Midbrain (tissue), 1 donor: ENCODE data around the gene GRWD1.
A peak's percentile ranks its signal among the peaks of the same experiment; 100 is the strongest.

Experiments used
- DNase-seq: peaks from one replicate; lab custom pipeline; 2025; lab: John Stamatoyannopoulos, UW

GRWD1 gene

DNA sequence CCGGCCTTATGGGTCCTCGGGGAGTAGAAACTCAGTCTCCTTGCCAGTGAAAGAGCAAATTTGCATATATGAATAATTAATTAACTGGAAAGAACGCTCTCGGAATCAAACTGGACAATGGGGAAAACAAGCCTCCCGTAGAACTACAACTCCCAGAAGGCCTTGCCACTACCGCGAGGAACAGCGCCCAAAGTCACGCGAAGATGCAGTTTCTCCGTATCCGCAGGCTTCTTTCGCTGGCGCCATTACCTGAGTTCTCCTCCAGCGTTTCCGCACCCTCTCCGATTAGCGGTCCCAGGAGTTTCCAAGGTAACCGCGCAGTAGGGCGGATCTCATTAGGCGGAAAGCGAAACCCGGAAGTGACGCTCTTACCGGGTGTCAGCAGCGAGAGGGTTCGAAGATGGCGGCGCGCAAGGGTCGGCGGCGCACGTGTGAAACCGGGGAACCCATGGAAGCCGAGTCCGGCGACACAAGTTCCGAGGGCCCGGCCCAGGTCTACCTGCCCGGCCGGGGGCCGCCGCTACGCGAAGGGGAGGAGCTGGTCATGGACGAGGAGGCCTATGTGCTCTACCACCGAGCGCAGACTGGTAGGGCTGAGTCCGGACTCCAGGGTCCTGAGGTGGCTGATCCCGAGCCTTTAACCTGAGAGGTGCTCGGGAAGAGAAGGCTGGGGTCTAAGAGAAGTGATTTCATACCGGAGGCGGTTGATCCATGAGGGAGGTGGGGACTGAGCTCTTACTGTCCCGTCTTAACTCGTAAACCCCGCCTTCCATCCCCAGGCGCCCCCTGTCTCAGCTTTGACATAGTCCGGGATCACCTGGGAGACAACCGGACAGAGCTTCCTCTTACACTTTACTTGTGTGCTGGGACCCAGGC, at the start of gene GRWD1:
TSS of gene GRWD1 (plus strand) at position 378 of the 876 bp plus-strand sequence. CDS start at position 401, 23 bp downstream.
- DNase-seq: peak; percentile 94

DNA sequence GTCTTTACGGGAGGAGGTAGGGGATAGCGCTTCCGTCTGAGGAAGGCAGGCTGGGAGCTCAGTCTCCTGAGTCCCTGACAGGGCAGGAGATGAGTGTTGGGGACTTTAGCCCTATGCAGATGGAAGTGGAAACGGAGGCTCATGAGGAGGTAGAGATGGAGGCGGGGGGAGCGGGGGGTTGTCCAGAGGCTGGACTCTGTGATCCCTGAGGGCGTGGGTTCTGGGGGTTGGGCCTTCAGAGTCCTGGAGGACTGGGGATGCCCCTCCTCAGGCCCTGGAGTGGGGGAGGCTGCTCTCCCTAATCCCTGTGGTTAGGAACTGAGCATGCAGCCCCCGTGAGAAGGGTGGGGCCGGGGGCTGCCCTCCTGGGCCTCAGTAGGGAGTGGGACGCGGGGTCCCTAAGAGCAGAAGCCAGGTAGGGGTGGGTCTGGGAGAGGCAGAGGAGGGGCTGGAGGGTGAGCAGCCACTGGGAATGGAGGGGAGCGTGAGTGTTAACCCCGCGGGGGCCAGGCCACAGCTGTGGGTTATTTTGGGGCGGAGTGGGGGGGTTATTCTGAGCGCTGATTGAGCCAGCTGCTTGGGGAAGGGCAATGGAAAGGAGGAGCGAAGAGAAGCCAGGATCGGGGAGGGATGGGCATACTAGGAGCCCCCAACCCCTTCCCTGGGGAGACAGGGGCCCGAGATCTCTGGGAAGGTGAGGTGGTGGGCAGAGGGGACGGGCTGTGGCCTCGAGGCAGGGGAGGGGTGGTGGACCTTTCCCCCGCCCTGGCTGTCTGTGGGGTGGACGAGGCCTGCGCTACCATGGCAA, 49.6 kb upstream of the GRWD1 start:
- no peak for DNase-seq

GRCh38 chr19:48396824-48397176, 49.0 kb upstream of the GRWD1 start:
- DNase-seq: no peak

GRCh38 chr19:48397263-48398101, 48.3 kb upstream of the GRWD1 start:
- DNase-seq: no peak

GRCh38 chr19:48398102-48398374, 47.7 kb upstream of the GRWD1 start:
- no peak for DNase-seq

- no peak for DNase-seq
Measured at GRCh38 chr19:48398375-48399235, 47.2 kb upstream of the GRWD1 start.

DNA sequence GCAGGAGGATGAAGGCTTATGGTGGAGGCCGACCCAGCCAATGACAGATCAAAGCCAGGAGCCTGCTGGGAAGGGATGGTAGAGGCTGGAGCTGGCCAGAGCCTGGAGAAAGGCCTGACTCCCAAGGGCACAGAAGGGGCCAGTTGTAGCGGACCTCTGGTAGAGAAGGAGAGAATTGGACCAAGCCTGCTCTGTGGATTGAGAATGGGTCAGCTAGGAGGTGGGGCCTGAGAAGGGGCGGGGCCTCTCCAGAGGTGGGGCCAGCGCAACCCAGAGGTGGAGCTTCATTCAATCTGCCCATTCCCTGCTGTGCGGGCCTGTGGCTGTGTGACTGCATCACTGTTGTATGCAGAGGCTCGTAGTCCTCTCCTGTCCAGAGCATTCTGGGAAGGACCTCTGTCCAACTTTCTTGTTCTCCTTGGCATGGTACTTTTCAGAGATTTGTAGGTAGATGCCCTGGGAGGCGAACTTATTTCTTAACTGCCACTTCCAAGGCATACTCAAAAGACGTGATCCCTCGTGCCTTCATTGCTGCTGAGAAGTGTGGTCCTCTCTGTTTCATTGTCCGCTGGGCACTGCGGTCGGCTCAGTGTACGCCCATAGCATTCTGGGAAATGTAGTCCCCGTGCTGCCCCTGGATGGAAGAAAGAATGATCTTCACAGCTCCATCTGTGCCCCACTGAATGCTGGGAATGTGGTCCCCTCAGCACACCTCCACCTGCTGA, 45.6 kb upstream of the GRWD1 start:
- no peak for DNase-seq

GRCh38 chr19:48401287-48401686, 44.5 kb upstream of the GRWD1 start:
- DNase-seq: no peak

DNA sequence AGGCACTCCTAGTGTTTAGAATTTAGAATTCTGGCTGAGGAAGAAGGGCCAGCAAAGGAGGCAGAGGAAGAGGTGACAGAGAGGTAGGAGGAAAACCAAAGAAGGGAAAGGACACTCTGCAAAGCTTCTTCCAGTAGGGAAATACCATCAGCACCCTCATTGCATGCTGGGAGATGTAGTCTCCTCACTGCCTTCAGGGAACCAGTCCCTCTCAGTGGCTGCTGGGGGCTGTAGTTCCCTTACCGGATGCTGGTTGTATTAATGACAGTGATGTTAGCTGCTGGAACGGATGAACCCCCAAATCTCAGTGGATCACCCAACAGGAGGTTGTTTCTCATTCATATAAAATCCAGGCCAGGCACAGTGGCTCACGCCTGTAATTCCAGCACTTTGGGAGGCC, 42.2 kb upstream of the GRWD1 start:
- no peak for DNase-seq

DNA sequence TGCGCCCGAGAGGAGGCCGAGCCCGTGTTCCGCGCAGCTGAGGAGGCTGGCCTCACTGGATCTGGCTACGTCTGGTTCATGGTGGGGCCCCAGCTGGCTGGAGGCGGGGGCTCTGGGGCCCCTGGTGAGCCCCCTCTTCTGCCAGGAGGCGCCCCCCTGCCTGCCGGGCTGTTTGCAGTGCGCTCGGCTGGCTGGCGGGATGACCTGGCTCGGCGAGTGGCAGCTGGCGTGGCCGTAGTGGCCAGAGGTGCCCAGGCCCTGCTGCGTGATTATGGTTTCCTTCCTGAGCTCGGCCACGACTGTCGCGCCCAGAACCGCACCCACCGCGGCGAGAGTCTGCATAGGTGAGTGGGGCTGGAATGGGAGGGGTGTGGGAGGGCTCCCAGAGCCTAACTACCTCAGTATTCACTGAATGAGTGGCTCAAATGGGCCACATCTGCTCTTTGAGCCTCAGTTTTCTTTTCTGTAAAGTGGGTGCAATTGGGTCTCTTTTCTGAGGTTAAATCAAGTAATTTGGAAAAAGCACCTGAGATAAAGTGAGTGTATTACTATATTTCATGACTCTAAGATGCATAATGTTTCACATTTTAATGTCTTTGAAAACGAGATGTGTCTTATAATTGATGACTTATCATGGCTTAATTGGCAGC, 40.6 kb upstream of the GRWD1 start:
- DNase-seq: no peak

DNA sequence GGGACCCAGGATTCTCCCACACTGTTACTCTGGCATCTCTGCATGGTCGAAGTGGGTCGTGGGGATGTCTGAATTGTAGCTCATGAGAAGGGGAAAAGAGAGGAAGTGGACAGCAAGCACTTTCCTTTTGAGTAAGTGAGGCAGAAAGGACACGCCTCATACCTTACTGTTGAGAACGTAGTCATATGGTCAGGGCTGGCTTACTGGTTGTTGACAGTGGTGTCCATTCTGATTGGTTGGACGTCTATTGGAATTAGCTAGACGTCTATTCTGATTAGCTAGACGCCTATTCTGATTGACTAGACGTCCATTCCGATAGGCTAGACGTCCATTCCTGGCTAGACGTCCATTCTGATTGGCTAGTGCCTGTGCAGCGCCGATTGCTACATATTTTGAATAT, 39.9 kb upstream of the GRWD1 start:
- no peak for DNase-seq

GRCh38 chr19:48413879-48414587, 31.8 kb upstream of the GRWD1 start:
- no peak for DNase-seq

- peak; percentile 17 for DNase-seq
Measured at GRCh38 chr19:48415395-48415794, 30.4 kb upstream of the GRWD1 start.

- DNase-seq: no peak
Measured at GRCh38 chr19:48415806-48416221, 30.0 kb upstream of the GRWD1 start.

GRCh38 chr19:48417421-48417820, 28.4 kb upstream of the GRWD1 start:
- no peak for DNase-seq

GRCh38 chr19:48418317-48419064, 27.3 kb upstream of the GRWD1 start:
- no peak for DNase-seq

DNA sequence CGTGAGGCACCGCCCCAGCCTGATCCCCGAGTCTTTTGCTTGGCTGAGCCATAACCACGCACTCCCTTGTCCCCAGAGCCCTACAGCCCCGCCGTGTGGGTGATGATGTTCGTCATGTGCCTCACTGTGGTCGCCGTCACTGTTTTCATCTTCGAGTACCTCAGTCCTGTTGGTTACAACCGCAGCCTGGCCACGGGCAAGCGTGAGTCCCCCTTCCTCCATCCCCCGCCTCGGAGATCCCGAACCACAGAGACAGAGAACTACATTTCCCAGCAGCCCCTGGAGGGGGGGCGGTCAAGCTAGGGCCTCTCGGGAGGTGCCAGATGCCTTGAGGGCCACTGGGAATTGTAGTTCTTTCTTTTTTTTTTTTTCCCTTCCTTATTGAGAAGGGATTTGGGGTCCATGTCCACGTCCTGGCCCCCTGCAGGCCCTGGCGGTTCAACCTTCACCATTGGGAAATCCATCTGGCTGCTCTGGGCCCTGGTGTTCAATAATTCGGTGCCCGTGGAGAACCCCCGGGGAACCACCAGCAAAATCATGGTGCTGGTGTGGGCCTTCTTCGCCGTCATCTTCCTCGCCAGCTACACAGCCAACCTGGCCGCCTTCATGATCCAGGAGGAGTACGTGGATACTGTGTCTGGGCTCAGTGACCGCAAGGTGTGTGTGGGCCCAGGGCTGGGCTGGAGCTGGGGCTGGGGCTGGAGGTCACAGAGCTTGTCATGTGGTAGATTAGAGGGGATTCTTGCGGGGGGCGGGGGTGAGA, 26.4 kb upstream of the GRWD1 start:
- DNase-seq: peak; percentile 26

DNA sequence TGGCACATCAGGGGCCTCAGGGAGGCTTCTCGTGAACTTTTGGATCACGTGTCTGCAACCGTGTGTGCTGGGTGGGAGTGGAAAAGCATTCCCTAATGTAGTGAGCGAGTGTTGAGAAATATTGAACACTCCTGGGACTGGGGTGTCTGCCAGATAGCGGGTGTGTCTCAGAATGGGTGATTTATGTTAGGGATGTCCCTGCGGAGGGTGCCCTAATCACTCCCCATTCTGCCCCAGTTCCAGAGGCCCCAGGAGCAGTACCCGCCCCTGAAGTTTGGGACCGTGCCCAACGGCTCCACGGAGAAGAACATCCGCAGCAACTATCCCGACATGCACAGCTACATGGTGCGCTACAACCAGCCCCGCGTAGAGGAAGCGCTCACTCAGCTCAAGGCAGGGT, 24.2 kb upstream of the GRWD1 start:
- no peak for DNase-seq
